ENCODE measurements around the gene MRPL10.
"Not testable (repeated sequence)": the region's sequence is repeated elsewhere in the genome, so short reads cannot be mapped to it uniquely, and the experiment has no call there.

Gene MRPL10

GRCh38 chr17:47785538-47786123 is 45.7 kb downstream of the MRPL10 start:
- peak; percentile 32 for DNase-seq

- no peak for DNase-seq
Measured at GRCh38 chr17:47781397-47781796, 49.9 kb downstream of the MRPL10 start.

GRCh38 chr17:47778184-47778635 is 53.1 kb downstream of the MRPL10 start:
- DNase-seq, result no peak

GRCh38 chr17:47776330-47777197 is 54.8 kb downstream of the MRPL10 start:
- peak; percentile 67 for DNase-seq

- no peak for DNase-seq
Measured at GRCh38 chr17:47774987-47775580, 56.3 kb downstream of the MRPL10 start.

GRCh38 chr17:47774331-47774730 is 57.0 kb downstream of the MRPL10 start:
- DNase-seq, result no peak

- DNase-seq, result not testable (repeated sequence)
Measured at GRCh38 chr17:47773649-47774048, 57.7 kb downstream of the MRPL10 start.

Measured in activated CD4-positive, alpha-beta T cell treated with anti-CD3 and anti-CD28 coated beads, Interleukin-2, Interleukin-6, amounts not matched to agents 100 ng/mL and 50 ng/mL, durations not matched to agents 16 hours and 8 hours (primary cell).